ENCODE results near the gene CHCHD2.

DNA sequence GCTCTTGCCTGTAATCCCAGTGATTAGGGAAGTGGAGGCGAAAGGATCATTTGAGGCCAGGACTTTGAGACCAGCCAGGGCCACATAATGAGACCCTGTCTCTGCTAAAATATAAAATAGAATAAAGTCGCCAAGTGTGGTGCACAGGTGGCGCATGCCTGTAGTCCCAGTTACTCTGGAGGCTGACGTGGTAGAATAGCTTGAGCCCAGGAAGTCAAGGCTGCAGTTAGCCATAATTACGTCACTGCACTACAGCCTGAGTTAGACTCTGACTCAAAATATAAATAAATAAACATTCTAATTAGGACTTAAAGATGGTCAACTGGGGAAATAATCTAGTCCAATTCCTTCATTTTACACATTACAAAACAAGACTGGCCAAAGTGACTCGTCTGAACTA is 768 bp downstream of the CHCHD2 start:
- TF ChIP-seq, protein P1, sequence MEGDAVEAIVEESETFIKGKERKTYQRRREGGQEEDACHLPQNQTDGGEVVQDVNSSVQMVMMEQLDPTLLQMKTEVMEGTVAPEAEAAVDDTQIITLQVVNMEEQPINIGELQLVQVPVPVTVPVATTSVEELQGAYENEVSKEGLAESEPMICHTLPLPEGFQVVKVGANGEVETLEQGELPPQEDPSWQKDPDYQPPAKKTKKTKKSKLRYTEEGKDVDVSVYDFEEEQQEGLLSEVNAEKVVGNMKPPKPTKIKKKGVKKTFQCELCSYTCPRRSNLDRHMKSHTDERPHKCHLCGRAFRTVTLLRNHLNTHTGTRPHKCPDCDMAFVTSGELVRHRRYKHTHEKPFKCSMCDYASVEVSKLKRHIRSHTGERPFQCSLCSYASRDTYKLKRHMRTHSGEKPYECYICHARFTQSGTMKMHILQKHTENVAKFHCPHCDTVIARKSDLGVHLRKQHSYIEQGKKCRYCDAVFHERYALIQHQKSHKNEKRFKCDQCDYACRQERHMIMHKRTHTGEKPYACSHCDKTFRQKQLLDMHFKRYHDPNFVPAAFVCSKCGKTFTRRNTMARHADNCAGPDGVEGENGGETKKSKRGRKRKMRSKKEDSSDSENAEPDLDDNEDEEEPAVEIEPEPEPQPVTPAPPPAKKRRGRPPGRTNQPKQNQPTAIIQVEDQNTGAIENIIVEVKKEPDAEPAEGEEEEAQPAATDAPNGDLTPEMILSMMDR (IDR thresholded peaks at IDR 0.05) = no peak
- no peak for TF ChIP-seq POLR2A (IDR thresholded peaks at IDR 0.05)
